Ascending aorta (tissue), 2 donors: Measurements from ENCODE around the gene ATF5. TPM values are rescaled to one million over a fixed set of nuclear protein-coding genes. Genes with fewer than 3 reads are reported as not detected.

ENCODE experiments used
- DNase-seq, 2 donors: peaks; one replicate each; pipeline ENCODE4 v3.0.0-alpha.2; 2019; ENCODE audit warnings: low spot score in 2 of 2
- H3K27ac ChIP-seq, 2 donors: fragments of 200-600 bp; sonication (generic); one replicate each; pipeline ENCODE4 v1.5.1; 2016 to 2017; ENCODE audit warnings: mild to moderate bottlenecking in 1 of 2
- H3K27me3 ChIP-seq: fragments of 200-600 bp; sonication (generic); one replicate; pipeline ENCODE4 v1.5.1; 2017
- H3K36me3 ChIP-seq, 2 donors: fragments of 200-600 bp; sonication (generic); one replicate each; pipeline ENCODE4 v1.5.1; 2016
- H3K4me1 ChIP-seq, 2 donors: fragments of 200-600 bp; sonication (generic); one replicate each; pipeline ENCODE4 v1.5.1; 2016 to 2017; ENCODE audit warnings: mild to moderate bottlenecking in 1 of 2
- H3K4me3 ChIP-seq, 2 donors: fragments of 200-600 bp; sonication (generic); one replicate each; pipeline ENCODE4 v1.5.1; 2016 to 2017; ENCODE audit warnings: mild to moderate bottlenecking in 1 of 2
- H3K9me3 ChIP-seq, 2 donors: fragments of 200-600 bp; sonication (generic); one replicate each; pipeline ENCODE4 v1.5.1; 2016
- CTCF ChIP-seq, 3 experiments: fragments of 200-600 bp in 2 of 3; fragments of 450-650 bp in 1 of 3; sonication (generic) in 2 of 3; IDR thresholded peaks; one replicate each; pipeline ENCODE4 v1.5.1; 2016 to 2019; ENCODE audit warnings: antibody characterized with exemption in 3 of 3, mild to moderate bottlenecking in 1 of 3, moderate library complexity in 1 of 3
- intact Hi-C: fragments of 100-400 bp; cut with DNase I; formaldehyde crosslinking; loops from one replicate; pipeline ENCODE4 v1.15.1; 2023
- total RNA-seq: library from RNA; depleted of rRNA; stranded (reverse); fragments of >200 nt; gene quantifications from one replicate; pipeline ENCODE4 v1.1.0, GENCODE V29; 2016

ATF5 gene
- total RNA-seq, 1 donor from 2014 or later = 4.3 TPM

- intact Hi-C loops = no loop called here
- H3K4me3 ChIP-seq = no peak overlapping the region
- peaks cover 7 to 10% of the 10 kb centered on the region in 2 donors for H3K4me1 ChIP-seq
- peaks cover 25 to 37% of the 10 kb centered on the region in 2 donors for H3K36me3 ChIP-seq
- no peak for DNase-seq
- H3K27ac ChIP-seq = no peak overlapping the region
- no peaks in the 10 kb centered on the region for H3K9me3 ChIP-seq
- no peaks in the 10 kb centered on the region for H3K27me3 ChIP-seq
- TF ChIP-seq CTCF (IDR thresholded peaks at IDR 0.05) = no peak
Measured at GRCh38 chr19:49908480-49909420, 20.3 kb upstream of the ATF5 start.

GRCh38 chr19:49910179-49910578 is 18.8 kb upstream of the ATF5 start:
- H3K4me1 ChIP-seq = peaks cover 7 to 10% of the 10 kb centered on the region in 2 donors
- intact Hi-C loops = no loop called here
- no peak overlapping the region for H3K4me3 ChIP-seq
- no peak for DNase-seq
- no peaks in the 10 kb centered on the region for H3K27me3 ChIP-seq
- peak overlapping the region; percentile 62 to 73 for H3K27ac ChIP-seq
- peaks cover 25 to 45% of the 10 kb centered on the region in 2 donors for H3K36me3 ChIP-seq
- TF ChIP-seq CTCF (IDR thresholded peaks at IDR 0.05) = no peak
- H3K9me3 ChIP-seq = no peaks in the 10 kb centered on the region

GRCh38 chr19:49911381-49912145 is 17.4 kb upstream of the ATF5 start:
- Histone ChIP-seq H3K36me3 (peaks cover 25 to 48% of the 10 kb centered on the region in 2 donors), H3K4me3 (no peak overlapping the region), H3K27ac (peak overlapping the region; percentile 62 to 73), H3K4me1 (peaks cover 7 to 10% of the 10 kb centered on the region in 2 donors), H3K9me3 (no peaks in the 10 kb centered on the region), H3K27me3 (no peaks in the 10 kb centered on the region)
- no peak for DNase-seq
- TF ChIP-seq CTCF (IDR thresholded peaks at IDR 0.05) = no peak
- intact Hi-C loops = no loop called here

- Histone ChIP-seq H3K4me1 (peaks cover 7 to 10% of the 10 kb centered on the region in 2 donors), H3K4me3 (no peak overlapping the region), H3K27ac (peak overlapping the region in 1 of 2 donors; percentile 73), H3K27me3 (no peaks in the 10 kb centered on the region), H3K9me3 (no peaks in the 10 kb centered on the region), H3K36me3 (peaks cover 18 to 47% of the 10 kb centered on the region in 2 donors)
- DNase-seq = no peak
- intact Hi-C loops = no loop called here
- TF ChIP-seq CTCF (IDR thresholded peaks at IDR 0.05) = no peak
Measured at GRCh38 chr19:49912965-49913685, 15.9 kb upstream of the ATF5 start.

GRCh38 chr19:49913720-49914119 is 15.3 kb upstream of the ATF5 start:
- peaks cover 7 to 10% of the 10 kb centered on the region in 2 donors for H3K4me1 ChIP-seq
- intact Hi-C loops = no loop called here
- H3K27ac ChIP-seq = no peak overlapping the region
- TF ChIP-seq CTCF (IDR thresholded peaks at IDR 0.05) = no peak
- peaks cover 13 to 46% of the 10 kb centered on the region in 2 donors for H3K36me3 ChIP-seq
- DNase-seq = no peak
- no peak overlapping the region for H3K4me3 ChIP-seq
- no peaks in the 10 kb centered on the region for H3K9me3 ChIP-seq
- H3K27me3 ChIP-seq = no peaks in the 10 kb centered on the region
